ENCODE measurements around the gene DNAH14.
"Not testable (repeated sequence)": the region's sequence is repeated elsewhere in the genome, so short reads cannot be mapped to it uniquely, and the experiment has no call there.

GRCh38 chr1:225036441-225036840 is 107.0 kb downstream of the DNAH14 start:
- TF ChIP-seq, protein P1, sequence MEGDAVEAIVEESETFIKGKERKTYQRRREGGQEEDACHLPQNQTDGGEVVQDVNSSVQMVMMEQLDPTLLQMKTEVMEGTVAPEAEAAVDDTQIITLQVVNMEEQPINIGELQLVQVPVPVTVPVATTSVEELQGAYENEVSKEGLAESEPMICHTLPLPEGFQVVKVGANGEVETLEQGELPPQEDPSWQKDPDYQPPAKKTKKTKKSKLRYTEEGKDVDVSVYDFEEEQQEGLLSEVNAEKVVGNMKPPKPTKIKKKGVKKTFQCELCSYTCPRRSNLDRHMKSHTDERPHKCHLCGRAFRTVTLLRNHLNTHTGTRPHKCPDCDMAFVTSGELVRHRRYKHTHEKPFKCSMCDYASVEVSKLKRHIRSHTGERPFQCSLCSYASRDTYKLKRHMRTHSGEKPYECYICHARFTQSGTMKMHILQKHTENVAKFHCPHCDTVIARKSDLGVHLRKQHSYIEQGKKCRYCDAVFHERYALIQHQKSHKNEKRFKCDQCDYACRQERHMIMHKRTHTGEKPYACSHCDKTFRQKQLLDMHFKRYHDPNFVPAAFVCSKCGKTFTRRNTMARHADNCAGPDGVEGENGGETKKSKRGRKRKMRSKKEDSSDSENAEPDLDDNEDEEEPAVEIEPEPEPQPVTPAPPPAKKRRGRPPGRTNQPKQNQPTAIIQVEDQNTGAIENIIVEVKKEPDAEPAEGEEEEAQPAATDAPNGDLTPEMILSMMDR (IDR thresholded peaks at IDR 0.05 in 4 of 5, conservative IDR thresholded peaks at IDR 0.05 in 1 of 5), result not testable (repeated sequence)
- TF ChIP-seq POLR2A (IDR thresholded peaks at IDR 0.05), result not testable (repeated sequence)
